ENCODE measurements around the gene PPP6R1.

Gene PPP6R1

GRCh38 chr19:55279770-55280643, 21.2 kb upstream of the PPP6R1 start, which contains the start of gene HSPBP1:
TSS of gene HSPBP1 (minus strand) at chr19:55280110. CDS start at chr19:55279608, 502 bp downstream.
- in situ Hi-C loops (cut with MboI; ENCODE audit: low sequenced_read_pairs), result no loop called here

- in situ Hi-C loops (cut with MboI; ENCODE audit: low sequenced_read_pairs), result no loop called here
Observed at GRCh38 chr19:55279340-55279739, 20.5 kb upstream of the PPP6R1 start.

- in situ Hi-C loops (cut with MboI; ENCODE audit: low sequenced_read_pairs), result no loop called here
Observed at GRCh38 chr19:55278391-55279135, 19.7 kb upstream of the PPP6R1 start.

DNA sequence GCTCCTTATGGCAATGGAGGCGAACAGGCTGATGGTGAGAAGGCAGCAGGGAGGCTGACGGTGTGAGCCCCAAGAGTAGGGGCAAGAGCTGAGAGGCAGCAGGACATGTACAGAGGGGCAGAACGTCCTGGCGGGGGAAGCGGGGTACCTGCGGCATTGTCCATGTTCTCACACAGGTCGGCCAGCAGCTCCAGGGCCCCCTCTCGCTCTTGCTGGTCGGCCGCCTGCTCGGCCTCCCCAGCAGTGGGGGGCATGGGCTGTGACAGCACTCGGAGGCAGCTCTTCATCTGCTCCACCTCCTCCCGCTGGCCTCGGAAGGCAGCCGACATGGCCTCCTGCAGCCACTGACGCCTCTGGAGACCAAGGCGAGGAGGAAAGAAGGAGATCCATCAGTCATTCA, 18.7 kb upstream of the PPP6R1 start:
- in situ Hi-C loops (cut with MboI; ENCODE audit: low sequenced_read_pairs), result no loop called here

DNA sequence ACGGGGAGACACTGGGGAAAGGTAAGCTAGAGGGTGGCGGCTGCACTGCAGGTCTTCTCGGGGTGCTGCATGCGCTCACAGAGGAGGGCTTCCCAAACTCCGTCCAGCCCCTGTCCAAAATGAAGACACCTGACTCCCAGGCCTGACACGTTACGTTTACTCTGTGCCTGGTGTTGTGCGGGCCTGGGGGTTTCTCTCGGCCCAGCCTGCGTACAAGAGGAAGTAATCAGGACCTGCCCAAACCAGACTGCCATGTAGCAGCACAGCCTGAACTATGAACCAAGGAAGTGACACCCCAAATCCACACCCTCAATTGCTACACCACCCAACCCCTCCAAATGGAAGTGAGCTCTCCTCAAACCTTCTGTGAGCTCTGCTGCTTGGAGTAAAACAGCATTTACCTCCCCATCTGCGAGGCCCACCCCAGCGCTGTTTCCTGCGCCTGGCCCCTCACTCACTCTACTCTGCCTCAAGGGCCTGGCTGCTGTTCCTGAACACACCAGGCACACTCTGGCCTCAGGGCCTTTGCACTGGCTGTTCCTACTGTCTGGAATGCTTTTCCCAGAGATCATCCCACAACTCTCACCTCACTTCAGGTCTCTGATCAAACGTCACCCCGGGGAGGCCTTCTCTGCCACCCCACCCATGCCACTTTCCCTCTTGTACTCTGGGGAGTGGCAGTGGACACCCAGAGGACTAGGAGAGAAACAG, 18.1 kb upstream of the PPP6R1 start:
- in situ Hi-C loops (cut with MboI; ENCODE audit: low sequenced_read_pairs), result no loop called here

GRCh38 chr19:55275851-55276719, 17.3 kb upstream of the PPP6R1 start:
- in situ Hi-C loops (cut with MboI; ENCODE audit: low sequenced_read_pairs), result no loop called here

DNA sequence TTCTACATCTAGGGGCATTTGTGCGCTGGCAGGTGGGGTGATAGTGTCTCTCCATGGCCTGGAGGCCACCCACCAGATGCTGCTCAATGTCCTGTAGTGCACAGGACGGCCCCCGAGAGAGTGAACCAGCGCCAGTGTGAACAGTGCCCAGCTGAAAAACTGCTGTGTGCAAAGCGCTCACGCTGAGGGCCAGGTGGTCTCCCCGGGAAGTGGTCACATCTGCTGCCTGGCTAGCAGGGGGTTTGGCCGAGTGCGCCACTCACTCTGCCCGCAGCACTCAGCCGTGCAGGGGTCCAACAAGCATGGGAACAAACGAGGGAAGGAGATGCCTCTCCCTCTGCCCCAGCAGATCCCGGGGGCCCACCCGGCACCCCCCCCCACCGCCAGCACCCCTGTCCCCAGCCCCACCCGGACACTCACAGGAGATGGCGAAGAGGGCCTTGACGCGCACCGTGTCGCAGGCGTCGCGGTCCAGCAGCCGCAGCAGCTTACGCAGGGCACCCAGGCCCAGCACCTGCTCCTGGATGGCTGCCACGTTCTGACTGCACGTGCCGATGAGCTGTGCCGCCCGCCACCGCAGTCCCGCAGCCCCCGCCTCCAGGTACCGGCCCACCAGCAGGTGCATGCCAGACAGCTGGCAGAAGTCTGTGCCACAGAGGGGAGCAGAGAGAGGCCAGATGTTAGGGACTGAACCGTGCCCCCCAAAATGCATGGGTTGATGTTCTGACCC, 15.3 kb upstream of the PPP6R1 start:
- in situ Hi-C loops (cut with MboI; ENCODE audit: low sequenced_read_pairs), result no loop called here

DNA sequence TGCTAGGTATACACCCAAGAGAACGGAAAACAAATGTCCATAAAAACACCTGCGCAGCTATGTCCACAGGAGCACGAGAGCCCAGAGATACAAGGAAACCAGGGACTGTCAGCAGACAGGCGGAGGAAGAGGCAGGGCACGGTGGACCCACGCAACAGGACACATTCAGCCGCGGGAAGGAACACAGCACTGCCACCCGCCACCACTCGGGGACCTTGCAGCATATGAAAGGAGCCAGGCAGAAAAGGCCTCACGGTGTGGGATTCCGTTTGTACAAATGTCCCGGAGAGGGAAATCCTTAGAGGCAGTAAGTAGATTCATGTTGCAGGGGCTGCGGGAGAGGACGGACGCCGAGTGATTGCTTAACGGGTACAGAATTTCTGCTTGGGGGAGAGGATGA, 13.3 kb upstream of the PPP6R1 start:
- in situ Hi-C loops (cut with MboI; ENCODE audit: low sequenced_read_pairs), result no loop called here

- in situ Hi-C loops (cut with MboI; ENCODE audit: low sequenced_read_pairs), result no loop called here
Observed at GRCh38 chr19:55270172-55270942, 11.5 kb upstream of the PPP6R1 start.

- in situ Hi-C loops (cut with MboI; ENCODE audit: low sequenced_read_pairs), result no loop called here
Observed at GRCh38 chr19:55269299-55269698, 10.5 kb upstream of the PPP6R1 start.

- in situ Hi-C loops (cut with MboI; ENCODE audit: low sequenced_read_pairs), result no loop called here
Observed at GRCh38 chr19:55266840-55267239, 8.0 kb upstream of the PPP6R1 start.

DNA sequence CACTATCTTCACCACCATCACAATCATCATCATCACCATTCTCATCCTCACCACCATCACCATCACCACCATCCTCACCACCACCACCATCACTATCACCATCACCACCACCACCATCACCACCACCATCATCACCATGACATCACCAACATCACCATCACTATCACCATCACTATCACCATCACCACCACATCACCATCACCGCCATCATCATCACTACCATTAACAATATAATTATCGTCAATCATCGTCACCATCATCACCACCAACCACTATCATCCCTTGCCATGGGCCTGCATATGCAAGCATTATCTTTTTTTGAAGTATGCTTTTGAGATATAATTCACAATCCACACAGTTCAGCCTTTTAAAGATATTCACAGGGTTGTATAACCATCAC, 7.6 kb upstream of the PPP6R1 start:
- in situ Hi-C loops (cut with MboI; ENCODE audit: low sequenced_read_pairs), result no loop called here

DNA sequence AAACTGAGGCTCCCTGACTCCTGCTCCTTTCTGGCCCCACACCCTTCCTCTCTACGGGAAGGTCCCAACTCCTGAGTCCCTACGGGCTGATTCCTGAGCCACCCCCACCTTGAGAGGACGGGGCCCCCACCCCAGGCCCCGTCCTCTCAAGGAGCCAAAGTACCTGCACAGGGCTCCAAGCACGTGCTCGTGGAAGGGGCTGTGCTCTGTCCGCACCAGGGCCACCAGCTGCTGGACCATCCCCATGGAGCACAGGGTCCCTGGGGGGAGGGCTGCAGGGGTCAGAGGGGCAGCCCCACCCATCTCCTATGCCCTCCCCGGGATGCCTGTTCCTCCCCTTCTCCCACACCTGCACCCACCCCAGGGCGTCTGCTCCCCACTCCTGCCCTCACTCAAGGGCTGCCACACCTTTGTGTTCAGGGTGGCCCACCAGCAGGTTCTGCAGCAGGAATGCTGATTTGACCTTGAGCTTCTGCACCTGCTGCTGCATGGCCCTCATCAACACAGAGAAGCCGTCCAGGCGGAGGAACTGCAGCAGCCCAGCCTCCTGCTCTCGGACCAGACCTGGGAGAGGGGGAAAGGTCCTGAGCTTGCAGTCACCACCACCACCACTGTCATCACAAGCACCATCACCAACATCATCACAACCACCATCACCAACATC, 7.0 kb upstream of the PPP6R1 start:
- in situ Hi-C loops (cut with MboI; ENCODE audit: low sequenced_read_pairs), result no loop called here

DNA sequence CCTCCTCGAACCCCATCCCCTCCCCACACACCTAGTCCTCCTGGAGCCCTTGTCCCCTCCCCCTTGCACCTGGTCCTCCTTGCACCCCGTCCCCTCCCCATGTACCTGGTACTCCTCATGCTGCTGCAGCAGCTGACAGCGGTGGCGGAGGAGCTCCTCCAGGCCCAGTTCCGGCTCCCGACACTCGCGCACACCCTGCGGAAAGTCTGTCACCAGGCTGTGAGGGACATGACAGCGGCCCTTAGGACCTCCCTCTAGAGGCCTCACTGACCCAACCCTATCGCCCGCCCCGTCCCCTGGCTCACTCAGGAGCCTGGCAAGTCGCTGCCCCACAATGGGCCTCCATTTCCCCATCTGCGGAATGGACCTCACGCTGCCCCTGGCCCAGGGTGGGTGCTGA, 6.4 kb upstream of the PPP6R1 start:
- in situ Hi-C loops (cut with MboI; ENCODE audit: low sequenced_read_pairs), result no loop called here

GRCh38 chr19:55264531-55264930, 5.7 kb upstream of the PPP6R1 start:
- in situ Hi-C loops (cut with MboI; ENCODE audit: low sequenced_read_pairs), result no loop called here

DNA sequence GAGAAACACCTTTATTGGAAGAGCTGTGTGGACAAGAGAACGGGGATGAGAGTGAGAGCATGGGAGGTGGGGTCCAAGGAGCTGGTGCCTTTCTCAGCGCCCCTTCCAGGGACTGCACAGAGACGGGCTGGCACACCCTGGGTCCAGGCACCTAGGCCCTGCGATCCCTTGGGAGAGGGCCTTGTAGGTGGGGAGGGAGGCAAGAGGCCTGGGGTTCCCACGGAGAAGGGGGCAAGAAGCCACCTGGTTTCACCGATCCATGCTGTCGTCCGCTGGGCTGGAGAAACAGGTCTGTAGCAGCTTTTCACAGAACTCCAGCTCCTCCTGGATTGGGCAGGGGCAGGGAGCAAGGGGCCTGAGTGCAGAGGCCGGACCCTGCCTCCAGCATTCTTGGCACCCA, 3.5 kb upstream of the PPP6R1 start:
- in situ Hi-C loops (cut with MboI; ENCODE audit: low sequenced_read_pairs), result no loop called here

DNA sequence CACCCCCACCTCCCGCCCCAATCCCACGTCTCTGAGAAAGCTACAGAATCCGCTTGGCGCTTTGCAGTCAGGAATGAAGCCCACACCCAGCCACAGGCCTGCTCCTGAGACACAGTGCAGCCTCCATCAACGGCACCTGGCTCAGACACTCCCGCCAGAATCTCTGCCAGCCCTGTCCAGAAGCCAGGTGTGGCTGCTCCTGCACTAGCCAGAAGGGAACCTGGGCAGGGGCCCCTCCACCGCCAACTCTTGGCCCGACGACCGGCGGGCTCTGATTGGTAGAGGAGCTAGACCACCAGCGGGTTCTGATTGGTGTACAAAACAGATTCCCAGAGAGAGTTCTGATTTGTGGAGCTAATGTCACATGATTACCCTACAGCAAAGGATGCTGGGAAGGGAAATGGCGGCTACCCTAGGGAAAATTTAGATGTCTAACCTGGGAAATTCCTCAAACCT, 2.9 kb upstream of the PPP6R1 start:
- in situ Hi-C loops (cut with MboI; ENCODE audit: low sequenced_read_pairs), result no loop called here

GRCh38 chr19:55259540-55260210, 858 bp upstream of the PPP6R1 start:
- in situ Hi-C loops (cut with MboI; ENCODE audit: low sequenced_read_pairs), result no loop called here
